ENCODE data around the gene TBX2. TPM values are rescaled to one million over a fixed set of nuclear protein-coding genes. Genes with fewer than 3 reads are reported as not detected.

TBX2 gene
- total RNA-seq, 5 donors from 2014 or later (not counting 1 experiment from before 2014, with no cell fraction given): 0.26 to 0.82 (median 0.32) TPM; not detected in 2

- ATAC-seq (replicated peaks in 1 of 4) (no peak), DNase-seq (no peak)
- H3K27me3 ChIP-seq (replicated peaks in 1 of 2; ENCODE audit: control insufficient read depth in 2 of 2, extremely low read depth in 1 of 2, insufficient read depth in 2 of 2, low read length in 1 of 2): no peaks in the 10 kb centered on the region
- ChIA-PET CTCF (no interaction called here), POLR2A (interaction anchor here in 1 of 2 donors (0.6 kb wide), 1 partner anchor 9 kb away, joined by 3 read pairs; no protein-coding TSS in a partner anchor)
- peaks cover 21% of the 10 kb centered on the region for H3K36me3 Mint-ChIP-seq
- no peak overlapping the region for H3K27ac ChIP-seq (ENCODE audit: low read length)
- H3K4me1 Mint-ChIP-seq: no peaks in the 10 kb centered on the region
- H3K4me1 ChIP-seq (ENCODE audit: control insufficient read depth in 1 of 2, extremely low read depth in 1 of 2, insufficient read depth in 2 of 2, low read length in 2 of 2): no peaks in the 10 kb centered on the region
- no peak overlapping the region for H3K27ac Mint-ChIP-seq
- no peaks in the 10 kb centered on the region for H3K9me3 ChIP-seq
- H3K4me3 ChIP-seq (ENCODE audit: control insufficient read depth in 1 of 2, extremely low read depth in 1 of 2, low read length in 1 of 2): no peak overlapping the region
- no peaks in the 10 kb centered on the region for H3K27me3 Mint-ChIP-seq
- H3K4me3 Mint-ChIP-seq: no peak overlapping the region
- no peaks in the 10 kb centered on the region for H3K36me3 ChIP-seq (ENCODE audit: control insufficient read depth in 2 of 2, extremely low read depth in 1 of 2, insufficient read depth in 1 of 2, low read length in 1 of 2)
- no peaks in the 10 kb centered on the region for H3K9me3 Mint-ChIP-seq
- WGBS (ENCODE audit: insufficient coverage): 87% methylated on average over 26 of the region's 27 CpGs
Observed at GRCh38 chr17:61368049-61368831, 31.4 kb upstream of the TBX2 start.

DNA sequence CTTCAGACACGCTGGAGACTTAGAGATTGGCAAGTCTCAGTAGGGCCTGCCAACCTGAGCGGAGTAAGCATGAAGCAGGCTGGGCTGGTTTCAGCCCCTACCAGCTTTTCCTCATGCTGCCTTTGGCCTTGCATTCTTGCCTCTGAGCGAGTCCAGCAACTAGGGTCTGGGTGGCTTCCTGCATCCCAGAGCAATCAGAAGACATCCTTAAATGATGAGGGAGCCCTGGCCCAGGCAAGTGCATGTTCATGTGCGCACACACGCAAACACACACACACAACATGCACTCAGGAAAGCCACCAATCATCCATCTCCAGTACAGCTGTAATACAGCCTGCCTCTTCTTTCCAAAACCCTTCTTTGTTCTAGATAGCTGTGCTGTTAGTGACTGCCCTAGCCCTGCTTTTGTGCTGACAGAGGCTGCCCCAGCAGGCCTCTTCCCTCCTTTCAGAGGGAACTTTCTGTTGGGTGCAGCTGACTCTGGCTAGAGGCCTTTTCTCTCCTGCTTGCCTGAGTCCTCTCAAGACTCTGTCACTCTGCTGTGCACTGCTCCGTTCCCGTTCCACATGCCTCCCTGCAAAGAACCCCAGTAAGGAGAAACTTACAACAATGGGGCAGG, 30.7 kb upstream of the TBX2 start:
- 96% methylated on average over 7 of the region's 7 CpGs for WGBS (ENCODE audit: insufficient coverage)
- POLR2A ChIA-PET: no interaction called here
- Mint-ChIP-seq H3K4me1 (no peaks in the 10 kb centered on the region), H3K27ac (no peak overlapping the region), H3K27me3 (no peaks in the 10 kb centered on the region), H3K9me3 (no peaks in the 10 kb centered on the region), H3K36me3 (peaks cover 21% of the 10 kb centered on the region), H3K4me3 (no peak overlapping the region)
- Histone ChIP-seq H3K4me3 (ENCODE audit: control insufficient read depth in 1 of 2, extremely low read depth in 1 of 2, low read length in 1 of 2) (no peak overlapping the region), H3K9me3 (no peaks in the 10 kb centered on the region), H3K27ac (ENCODE audit: low read length) (no peak overlapping the region), H3K36me3 (ENCODE audit: control insufficient read depth in 2 of 2, extremely low read depth in 1 of 2, insufficient read depth in 1 of 2, low read length in 1 of 2) (no peaks in the 10 kb centered on the region), H3K27me3 (replicated peaks in 1 of 2; ENCODE audit: control insufficient read depth in 2 of 2, extremely low read depth in 1 of 2, insufficient read depth in 2 of 2, low read length in 1 of 2) (no peaks in the 10 kb centered on the region), H3K4me1 (ENCODE audit: control insufficient read depth in 1 of 2, extremely low read depth in 1 of 2, insufficient read depth in 2 of 2, low read length in 2 of 2) (no peaks in the 10 kb centered on the region)
- CTCF ChIA-PET: no interaction called here
- ATAC-seq (replicated peaks in 1 of 4): no peak
- DNase-seq: no peak

- POLR2A ChIA-PET: no interaction called here
- no peak for ATAC-seq (replicated peaks in 1 of 4)
Observed at GRCh38 chr17:61369751-61370150, 29.9 kb upstream of the TBX2 start.

GRCh38 chr17:61371179-61371578, 28.5 kb upstream of the TBX2 start:
- no peak overlapping the region for H3K27ac ChIP-seq (ENCODE audit: low read length)
- DNase-seq (no peak), ATAC-seq (replicated peaks in 1 of 4) (no peak)
- POLR2A ChIA-PET: no interaction called here
- no peaks in the 10 kb centered on the region for H3K36me3 ChIP-seq (ENCODE audit: control insufficient read depth in 2 of 2, extremely low read depth in 1 of 2, insufficient read depth in 1 of 2, low read length in 1 of 2)
- CTCF ChIA-PET: no interaction called here
- H3K27me3 ChIP-seq (replicated peaks in 1 of 2; ENCODE audit: control insufficient read depth in 2 of 2, extremely low read depth in 1 of 2, insufficient read depth in 2 of 2, low read length in 1 of 2): no peaks in the 10 kb centered on the region
- Mint-ChIP-seq H3K27me3 (no peaks in the 10 kb centered on the region), H3K9me3 (no peaks in the 10 kb centered on the region), H3K27ac (no peak overlapping the region), H3K4me3 (no peak overlapping the region), H3K36me3 (peaks cover 22% of the 10 kb centered on the region), H3K4me1 (no peaks in the 10 kb centered on the region)
- no peak overlapping the region for H3K4me3 ChIP-seq (ENCODE audit: control insufficient read depth in 1 of 2, extremely low read depth in 1 of 2, low read length in 1 of 2)
- H3K9me3 ChIP-seq: no peaks in the 10 kb centered on the region
- no CpG with 5 or more reads among the region's 1 CpG for WGBS (ENCODE audit: insufficient coverage)
- no peaks in the 10 kb centered on the region for H3K4me1 ChIP-seq (ENCODE audit: control insufficient read depth in 1 of 2, extremely low read depth in 1 of 2, insufficient read depth in 2 of 2, low read length in 2 of 2)

More at GRCh38 chr17:61369751-61370150, 29.9 kb upstream of the TBX2 start:
- Mint-ChIP-seq H3K36me3 (peaks cover 24% of the 10 kb centered on the region), H3K27me3 (no peaks in the 10 kb centered on the region), H3K4me3 (no peak overlapping the region), H3K27ac (no peak overlapping the region), H3K9me3 (no peaks in the 10 kb centered on the region), H3K4me1 (no peaks in the 10 kb centered on the region)
- DNase-seq: no peak
- 87% methylated on average over 9 of the region's 10 CpGs for WGBS (ENCODE audit: insufficient coverage)
- H3K27me3 ChIP-seq (replicated peaks in 1 of 2; ENCODE audit: control insufficient read depth in 2 of 2, extremely low read depth in 1 of 2, insufficient read depth in 2 of 2, low read length in 1 of 2): no peaks in the 10 kb centered on the region
- no peaks in the 10 kb centered on the region for H3K4me1 ChIP-seq (ENCODE audit: control insufficient read depth in 1 of 2, extremely low read depth in 1 of 2, insufficient read depth in 2 of 2, low read length in 2 of 2)
- no peak overlapping the region for H3K4me3 ChIP-seq (ENCODE audit: control insufficient read depth in 1 of 2, extremely low read depth in 1 of 2, low read length in 1 of 2)
- H3K9me3 ChIP-seq: no peaks in the 10 kb centered on the region
- H3K27ac ChIP-seq (ENCODE audit: low read length): no peak overlapping the region
- CTCF ChIA-PET: no interaction called here
- H3K36me3 ChIP-seq (ENCODE audit: control insufficient read depth in 2 of 2, extremely low read depth in 1 of 2, insufficient read depth in 1 of 2, low read length in 1 of 2): no peaks in the 10 kb centered on the region

GRCh38 chr17:61371606-61372005, 28.0 kb upstream of the TBX2 start:
- POLR2A ChIA-PET: no interaction called here
- Mint-ChIP-seq H3K4me1 (no peaks in the 10 kb centered on the region), H3K4me3 (no peak overlapping the region), H3K27ac (no peak overlapping the region), H3K36me3 (peaks cover 24% of the 10 kb centered on the region), H3K27me3 (no peaks in the 10 kb centered on the region), H3K9me3 (no peaks in the 10 kb centered on the region)
- DNase-seq (no peak), ATAC-seq (replicated peaks in 1 of 4) (no peak)
- H3K36me3 ChIP-seq (ENCODE audit: control insufficient read depth in 2 of 2, extremely low read depth in 1 of 2, insufficient read depth in 1 of 2, low read length in 1 of 2): no peaks in the 10 kb centered on the region
- no peaks in the 10 kb centered on the region for H3K27me3 ChIP-seq (replicated peaks in 1 of 2; ENCODE audit: control insufficient read depth in 2 of 2, extremely low read depth in 1 of 2, insufficient read depth in 2 of 2, low read length in 1 of 2)
- no peaks in the 10 kb centered on the region for H3K4me1 ChIP-seq (ENCODE audit: control insufficient read depth in 1 of 2, extremely low read depth in 1 of 2, insufficient read depth in 2 of 2, low read length in 2 of 2)
- H3K27ac ChIP-seq (ENCODE audit: low read length): no peak overlapping the region
- no peaks in the 10 kb centered on the region for H3K9me3 ChIP-seq
- WGBS (ENCODE audit: insufficient coverage): 100% methylated on average over 1 of the region's 8 CpGs
- CTCF ChIA-PET: no interaction called here
- no peak overlapping the region for H3K4me3 ChIP-seq (ENCODE audit: control insufficient read depth in 1 of 2, extremely low read depth in 1 of 2, low read length in 1 of 2)

DNA sequence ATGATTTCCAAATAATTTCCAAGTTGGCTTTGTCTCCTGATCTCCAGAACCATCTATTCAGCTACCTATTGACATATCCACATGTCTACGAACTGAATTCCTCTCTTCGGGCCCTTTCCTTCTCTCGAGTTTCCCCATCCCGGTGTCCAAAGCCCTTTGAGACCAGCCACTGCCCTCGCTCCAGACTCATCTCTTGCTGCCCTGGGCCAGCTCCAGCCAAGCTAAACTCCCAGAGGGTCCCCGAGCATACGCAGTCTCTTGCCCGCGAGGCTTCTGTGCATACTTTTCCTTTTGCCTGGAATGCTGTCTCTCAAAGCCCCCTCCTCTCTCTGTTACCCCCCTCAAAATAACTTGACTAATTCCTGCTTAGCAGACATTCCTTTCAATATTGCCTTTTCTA, 27.2 kb upstream of the TBX2 start:
- CTCF ChIA-PET: interaction anchor here in 1 of 2 donors (0.7 kb wide), 1 partner anchor 401 kb away, joined by 4 read pairs; no protein-coding TSS in a partner anchor
- no peaks in the 10 kb centered on the region for H3K9me3 ChIP-seq
- H3K4me1 ChIP-seq (ENCODE audit: control insufficient read depth in 1 of 2, extremely low read depth in 1 of 2, insufficient read depth in 2 of 2, low read length in 2 of 2): no peaks in the 10 kb centered on the region
- H3K4me1 Mint-ChIP-seq: no peaks in the 10 kb centered on the region
- peaks cover 21% of the 10 kb centered on the region for H3K36me3 Mint-ChIP-seq
- H3K4me3 Mint-ChIP-seq: no peak overlapping the region
- H3K27me3 ChIP-seq (replicated peaks in 1 of 2; ENCODE audit: control insufficient read depth in 2 of 2, extremely low read depth in 1 of 2, insufficient read depth in 2 of 2, low read length in 1 of 2): no peaks in the 10 kb centered on the region
- no peak overlapping the region for H3K27ac ChIP-seq (ENCODE audit: low read length)
- POLR2A ChIA-PET: no interaction called here
- WGBS (ENCODE audit: insufficient coverage): 96% methylated on average over 9 of the region's 9 CpGs
- no peak for DNase-seq
- no peak overlapping the region for H3K4me3 ChIP-seq (ENCODE audit: control insufficient read depth in 1 of 2, extremely low read depth in 1 of 2, low read length in 1 of 2)
- no peaks in the 10 kb centered on the region for H3K27me3 Mint-ChIP-seq
- no peaks in the 10 kb centered on the region for H3K36me3 ChIP-seq (ENCODE audit: control insufficient read depth in 2 of 2, extremely low read depth in 1 of 2, insufficient read depth in 1 of 2, low read length in 1 of 2)
- no peaks in the 10 kb centered on the region for H3K9me3 Mint-ChIP-seq
- ATAC-seq (replicated peaks in 1 of 4): no peak
- no peak overlapping the region for H3K27ac Mint-ChIP-seq
